Measurements from ENCODE around the gene ZNF444. TPM values are rescaled to one million over a fixed set of nuclear protein-coding genes. Genes with fewer than 3 reads are reported as not detected.
"Not testable (repeated sequence)": the region's sequence is repeated elsewhere in the genome, so short reads cannot be mapped to it uniquely, and the experiment has no call there.

Gene ZNF444
- total RNA-seq, result 11.1 TPM

- DNase-seq, result peak; percentile 100
Measured at GRCh38 chr19:56140583-56141416, at the start of gene ZNF444. Gene ZNF444 (plus strand): TSS chr19:56141287. CDS start chr19:56146912, 5,625 bp downstream.

- DNase-seq, result no peak
Measured at GRCh38 chr19:56091751-56092546, 49.1 kb upstream of the ZNF444 start.

GRCh38 chr19:56092685-56093631 is 48.1 kb upstream of the ZNF444 start:
- no peak for DNase-seq

- no peak for DNase-seq
Measured at GRCh38 chr19:56094449-56094848, 46.6 kb upstream of the ZNF444 start.

- DNase-seq, result no peak
Measured at GRCh38 chr19:56096665-56097064, 44.4 kb upstream of the ZNF444 start.

- DNase-seq, result no peak
Measured at GRCh38 chr19:56097306-56097705, 43.8 kb upstream of the ZNF444 start.

GRCh38 chr19:56097776-56098175 is 43.3 kb upstream of the ZNF444 start:
- no peak for DNase-seq

- DNase-seq, result not testable (repeated sequence)
Measured at GRCh38 chr19:56098237-56098636, 42.9 kb upstream of the ZNF444 start.

- no peak for DNase-seq
Measured at GRCh38 chr19:56098731-56099568, 42.1 kb upstream of the ZNF444 start.

GRCh38 chr19:56099638-56100539 is 41.2 kb upstream of the ZNF444 start:
- no peak for DNase-seq

- DNase-seq, result no peak
Measured at GRCh38 chr19:56101095-56101494, 40.0 kb upstream of the ZNF444 start.

- DNase-seq, result peak; percentile 18
Measured at GRCh38 chr19:56101746-56102535, 39.1 kb upstream of the ZNF444 start.

GRCh38 chr19:56103027-56103614 is 38.0 kb upstream of the ZNF444 start:
- no peak for DNase-seq

- DNase-seq, result no peak
Measured at GRCh38 chr19:56104423-56104822, 36.7 kb upstream of the ZNF444 start.

GRCh38 chr19:56105090-56105701 is 35.9 kb upstream of the ZNF444 start:
- DNase-seq, result peak; percentile 43

- not testable (repeated sequence) for DNase-seq
Measured at GRCh38 chr19:56105831-56106396, 35.2 kb upstream of the ZNF444 start.

- DNase-seq, result no peak
Measured at GRCh38 chr19:56106397-56106849, 34.7 kb upstream of the ZNF444 start.

GRCh38 chr19:56106993-56107392 is 34.1 kb upstream of the ZNF444 start:
- no peak for DNase-seq
